WTC11 (cell line): ENCODE results near the gene TACR1. TPM values are rescaled to one million over a fixed set of nuclear protein-coding genes. Genes with fewer than 3 reads are reported as not detected.
A peak's percentile ranks its signal among the peaks of the same experiment; 100 is the strongest.
"Not testable (repeated sequence)": the region's sequence is repeated elsewhere in the genome, so short reads cannot be mapped to it uniquely, and the experiment has no call there.

ENCODE experiments used
- ATAC-seq: fragments of 200-7000 bp; cut with Tn5 transposase; 2 replicates; pipeline ENCODE4 v1.10.0; 2021; ENCODE audit warnings: mild to moderate bottlenecking, moderate library complexity
- Bru-seq: library from RNA; stranded (reverse); fragments of 400-500 nt; gene quantifications from one replicate; lab custom pipeline; 2021; lab: Mats Ljungman, UMichigan
- CTCF ChIA-PET: fragments of 300-600 bp; sonication (Branson Sonifier 250); formaldehyde crosslinking; loops from one replicate; lab custom pipeline; 2021; ENCODE audit warnings: antibody characterized with exemption; lab: Charles Lee
- POLR2A ChIA-PET: fragments of 350-600 bp; sonication (Branson Sonifier 250); formaldehyde crosslinking; loops from one replicate; lab custom pipeline; 2021; ENCODE audit warnings: antibody characterized with exemption; lab: Charles Lee
- DNase-seq: peaks from one replicate; pipeline ENCODE4 v3.0.0; 2021; ENCODE audit warnings: low spot score
- H3K27ac Mint-ChIP-seq: 2 replicates; pipeline ENCODE4 v1.8.0; 2021; ENCODE audit warnings: mixed read lengths
- H3K27me3 Mint-ChIP-seq: 2 replicates; pipeline ENCODE4 v1.8.0; 2021; ENCODE audit warnings: low read depth, mild to moderate bottlenecking, moderate library complexity, mixed read lengths
- H3K36me3 Mint-ChIP-seq: 2 replicates; pipeline ENCODE4 v1.8.0; 2021; ENCODE audit warnings: mixed read lengths
- H3K4me1 Mint-ChIP-seq: 2 replicates; pipeline ENCODE4 v1.8.0; 2022; ENCODE audit warnings: mixed read lengths
- H3K4me3 Mint-ChIP-seq: 2 replicates; pipeline ENCODE4 v1.8.0; 2021; ENCODE audit warnings: mild to moderate bottlenecking, moderate library complexity, mixed read lengths
- H3K9me3 Mint-ChIP-seq: 2 replicates; pipeline ENCODE4 v1.8.0; 2021; ENCODE audit warnings: mixed read lengths
- ATF6 ChIP-seq: sonication (generic); formaldehyde crosslinking; IDR thresholded peaks from 2 replicates; pipeline ENCODE4 v1.8.1; 2023; ENCODE audit warnings: mild to moderate bottlenecking, missing genetic modification reagents
- CREM ChIP-seq: sonication (generic); formaldehyde crosslinking; IDR thresholded peaks from 2 replicates; pipeline ENCODE4 v1.8.1; 2022; ENCODE audit warnings: mild to moderate bottlenecking, missing genetic modification reagents, moderate library complexity
- E2F5 ChIP-seq: sonication (generic); formaldehyde crosslinking; IDR thresholded peaks from 2 replicates; pipeline ENCODE4 v1.8.1; 2022; ENCODE audit warnings: mild to moderate bottlenecking, moderate library complexity, missing genetic modification reagents
- ESRRA ChIP-seq: sonication (generic); formaldehyde crosslinking; IDR thresholded peaks from 2 replicates; pipeline ENCODE4 v1.8.1; 2022; ENCODE audit warnings: mild to moderate bottlenecking, missing genetic modification reagents, borderline replicate concordance
- FOXP4 ChIP-seq: sonication (generic); formaldehyde crosslinking; IDR thresholded peaks from 2 replicates; pipeline ENCODE4 v1.8.0; 2022; ENCODE audit warnings: mild to moderate bottlenecking, missing genetic modification reagents
- IRF1 ChIP-seq: sonication (generic); formaldehyde crosslinking; IDR thresholded peaks from 2 replicates; pipeline ENCODE4 v1.8.0; 2023; ENCODE audit warnings: missing genetic modification reagents
- IRF2 ChIP-seq: sonication (generic); formaldehyde crosslinking; IDR thresholded peaks from 2 replicates; pipeline ENCODE4 v1.8.0; 2022; ENCODE audit warnings: low read depth, missing genetic modification reagents, borderline replicate concordance
- PRDM15 ChIP-seq: sonication (generic); formaldehyde crosslinking; IDR thresholded peaks from 2 replicates; pipeline ENCODE4 v1.8.0; 2022; ENCODE audit warnings: missing genetic modification reagents
- RORB ChIP-seq: fragments of 250-450 bp; sonication (Bioruptor Pico); IDR thresholded peaks from 2 replicates; pipeline ENCODE4 v1.9.0; 2021; ENCODE audit warnings: mild to moderate bottlenecking
- SMAD4 ChIP-seq: sonication (generic); formaldehyde crosslinking; IDR thresholded peaks from 2 replicates; pipeline ENCODE4 v1.8.0; 2022; ENCODE audit warnings: mild to moderate bottlenecking, missing genetic modification reagents
- STAT6 ChIP-seq: sonication (generic); formaldehyde crosslinking; conservative IDR thresholded peaks from 2 replicates; pipeline ENCODE4 v1.8.1; 2023; ENCODE audit warnings: mild to moderate bottlenecking, low read depth, missing genetic modification reagents, moderate library complexity
- USF1 ChIP-seq: sonication (generic); formaldehyde crosslinking; IDR thresholded peaks from 2 replicates; pipeline ENCODE4 v1.8.0; 2022; ENCODE audit warnings: mild to moderate bottlenecking, missing genetic modification reagents
- ZBTB21 ChIP-seq: sonication (generic); formaldehyde crosslinking; IDR thresholded peaks from 2 replicates; pipeline ENCODE4 v1.8.1; 2023; ENCODE audit warnings: mild to moderate bottlenecking, missing genetic modification reagents, borderline replicate concordance
- ZNF671 ChIP-seq: fragments of 250-450 bp; sonication (Bioruptor Pico); IDR thresholded peaks from 2 replicates; pipeline ENCODE4 v1.8.0; 2021; ENCODE audit warnings: mild to moderate bottlenecking
- ZSCAN18 ChIP-seq: fragments of 250-450 bp; sonication (Bioruptor Pico); IDR thresholded peaks from 2 replicates; pipeline ENCODE4 v2.1.2; 2022; ENCODE audit warnings: mild to moderate bottlenecking, moderate library complexity
- long read RNA-seq, 3 experiments: library from RNA in 1 of 3; library from capped mRNA in 1 of 3; library from polyadenylated mRNA in 1 of 3; unstranded in 2 of 3; stranded (forward) in 1 of 3; transcript quantifications; one replicate each; pipeline ENCODE4 v2.0.0, GENCODE V29; 2021
- total RNA-seq: library from RNA; stranded (reverse); gene quantifications from 3 replicates; pipeline ENCODE4 v1.2.3, GENCODE V29; 2021

TACR1 gene
- total RNA-seq (0.13 to 0.23 TPM (median 0.18 TPM) in 3 replicates), Bru-seq, nascent RNA (percentile 9 among the genes with signal in this experiment)
- long read RNA-seq, experiment 1, partial matches to known transcripts: 1 of 4 reads
- long read RNA-seq, experiment 1, other reads (novel, unspliced or antisense): 3 of 4 reads
- long read RNA-seq, experiment 2: 0 reads
- long read RNA-seq, experiment 3: 0 reads

GRCh38 chr2:75199428-75200011 lies at the start of gene TACR1:
TSS of gene TACR1 (minus strand) at chr2:75199520. CDS start at chr2:75198934, 586 bp downstream.
- CTCF ChIA-PET: interaction anchor here (0.6 to 3.3 kb wide), 16 partner anchors 11 to 409 kb away, joined by 3 to 15 read pairs (median 4); no protein-coding TSS in a partner anchor
- Mint-ChIP-seq H3K36me3 (no peaks in the 10 kb centered on the region), H3K4me1 (peaks cover 26% of the 10 kb centered on the region), H3K27me3 (peaks cover 72% of the 10 kb centered on the region), H3K27ac (no peak within 1 kb of the TSS), H3K9me3 (no peaks in the 10 kb centered on the region), H3K4me3 (peak within 1 kb of the TSS; percentile 84)
- peak; percentile 31 for ATAC-seq
- DNase-seq: peak; percentile 63
- TF ChIP-seq ZSCAN18: no peak
- TF ChIP-seq E2F5 (CRISPR knock-in tag): no peak
- no peak for TF ChIP-seq SMAD4 (CRISPR knock-in tag)
- TF ChIP-seq ATF6: no peak
- no peak for TF ChIP-seq IRF2 (CRISPR knock-in tag)
- no peak for TF ChIP-seq PRDM15
- 0 out of 2 replicates have a peak, but pooled peaks have one; percentile 69 for TF ChIP-seq STAT6 (CRISPR knock-in tag)
- no peak; the same call in 1 of the 2 replicates for TF ChIP-seq FOXP4 (CRISPR knock-in tag)
- no peak for TF ChIP-seq USF1
- no peak for TF ChIP-seq ZNF671 (CRISPR knock-in tag)
- TF ChIP-seq ZBTB21 (CRISPR knock-in tag): no peak
- no peak for TF ChIP-seq IRF1 (CRISPR knock-in tag)
- 0 out of 2 replicates have a peak, but pooled peaks have one; percentile 19 for TF ChIP-seq CREM (CRISPR knock-in tag)
- TF ChIP-seq RORB: no peak
- no peak for TF ChIP-seq ESRRA (CRISPR knock-in tag)
- POLR2A ChIA-PET: no interaction called here

- H3K27ac Mint-ChIP-seq, H3K4me1 Mint-ChIP-seq, H3K27me3 Mint-ChIP-seq, DNase-seq, CTCF ChIA-PET, ATAC-seq, POLR2A ChIA-PET, H3K4me3 Mint-ChIP-seq: not testable (repeated sequence)
- peaks cover 21% of the 10 kb centered on the region for H3K36me3 Mint-ChIP-seq
- peaks cover 22% of the 10 kb centered on the region for H3K9me3 Mint-ChIP-seq
Observed at GRCh38 chr2:75248581-75248980, 49.3 kb upstream of the TACR1 start.
